GM12872 (cell line): Measurements from ENCODE around the gene MRPL55.

ENCODE experiments used
- CTCF ChIP-seq: IDR thresholded peaks from 3 replicates; pipeline ENCODE4 v1.5.1; 2011; ENCODE audit warnings: low read depth, mild to moderate bottlenecking, low read length, moderate library complexity; ENCODE audit not compliant: insufficient read depth

MRPL55 gene

GRCh38 chr1:228095161-228095560 lies 13.9 kb downstream of the MRPL55 start:
- no peak for TF ChIP-seq CTCF

- no peak for TF ChIP-seq CTCF
Observed at GRCh38 chr1:228094432-228095016, 14.6 kb downstream of the MRPL55 start.

- no peak for TF ChIP-seq CTCF
Observed at GRCh38 chr1:228093050-228093906, 15.8 kb downstream of the MRPL55 start.

GRCh38 chr1:228092342-228093049 lies 16.6 kb downstream of the MRPL55 start:
- TF ChIP-seq CTCF, result no peak

GRCh38 chr1:228091084-228091483 lies 18.0 kb downstream of the MRPL55 start:
- no peak for TF ChIP-seq CTCF

GRCh38 chr1:228090613-228091081 lies 18.5 kb downstream of the MRPL55 start:
- no peak for TF ChIP-seq CTCF
